ENCODE results near the gene NDUFAF2. TPM values are rescaled to one million over a fixed set of nuclear protein-coding genes. Genes with fewer than 3 reads are reported as not detected.

NDUFAF2 gene
- total RNA-seq, 1 experiment from 2014 or later: 120 TPM

DNA sequence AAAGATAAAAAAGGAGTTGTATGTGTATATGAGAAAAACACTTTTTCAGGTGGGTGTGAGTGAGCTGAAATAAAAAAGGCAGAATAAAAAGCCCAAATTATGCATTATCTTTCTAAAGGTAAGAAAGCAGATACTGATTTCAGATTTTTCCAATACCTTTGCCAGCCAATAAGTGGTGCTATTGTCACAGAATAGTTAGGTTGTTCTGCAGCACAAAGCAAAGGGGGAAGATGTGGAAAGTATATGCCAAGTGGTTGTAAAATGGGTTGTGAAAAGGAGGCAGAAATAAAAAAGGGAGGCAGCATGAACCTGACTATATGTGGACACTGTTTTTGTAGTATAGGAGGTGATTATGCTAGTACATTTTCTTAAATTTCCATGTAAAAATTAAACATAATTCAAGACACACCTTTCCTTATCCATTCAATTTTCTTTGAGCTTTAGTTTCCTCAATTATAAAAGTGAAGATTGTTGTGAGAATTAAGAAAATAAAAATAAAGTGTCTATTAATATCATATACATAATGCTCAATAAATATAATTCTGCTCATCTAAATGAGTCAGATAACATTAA lies 110.5 kb downstream of the NDUFAF2 start:
- intact Hi-C loops (cut with micrococcal nuclease): loop anchor here (1.0 to 5.0 kb wide), 5 partner anchors 276 to 879 kb away; no protein-coding TSS in a partner anchor

DNA sequence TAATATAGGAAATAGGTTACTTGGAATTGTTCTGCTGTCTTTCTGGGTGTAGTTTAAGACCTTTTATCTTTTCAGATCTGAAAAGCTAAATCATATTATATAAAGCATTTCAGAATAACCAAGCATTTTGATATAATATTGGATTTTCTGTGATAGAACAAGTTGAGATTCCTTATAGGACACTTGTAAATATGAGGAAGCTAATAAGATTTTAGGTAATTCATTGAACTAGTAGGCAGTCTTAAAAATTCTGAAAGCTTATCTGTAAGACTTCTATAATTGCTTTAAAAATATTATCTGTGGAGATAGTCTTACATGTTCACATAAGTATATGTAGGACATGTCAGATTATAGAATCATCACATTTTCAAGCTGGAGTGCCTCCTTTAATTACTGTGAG lies 114.5 kb downstream of the NDUFAF2 start:
- no peak overlapping the region for H3K27ac Mint-ChIP-seq (ENCODE audit: low read depth, unreplicated experiment)
- no peak for DNase-seq (ENCODE audit: unreplicated experiment)
- peaks cover 6% of the 10 kb centered on the region for H3K4me1 Mint-ChIP-seq (ENCODE audit: insufficient read depth, unreplicated experiment)
- H3K9me3 Mint-ChIP-seq (ENCODE audit: unreplicated experiment): peaks cover 21% of the 10 kb centered on the region
- no TSS peak for BruUV-seq (replicated peaks)
- TF ChIP-seq, protein P1, sequence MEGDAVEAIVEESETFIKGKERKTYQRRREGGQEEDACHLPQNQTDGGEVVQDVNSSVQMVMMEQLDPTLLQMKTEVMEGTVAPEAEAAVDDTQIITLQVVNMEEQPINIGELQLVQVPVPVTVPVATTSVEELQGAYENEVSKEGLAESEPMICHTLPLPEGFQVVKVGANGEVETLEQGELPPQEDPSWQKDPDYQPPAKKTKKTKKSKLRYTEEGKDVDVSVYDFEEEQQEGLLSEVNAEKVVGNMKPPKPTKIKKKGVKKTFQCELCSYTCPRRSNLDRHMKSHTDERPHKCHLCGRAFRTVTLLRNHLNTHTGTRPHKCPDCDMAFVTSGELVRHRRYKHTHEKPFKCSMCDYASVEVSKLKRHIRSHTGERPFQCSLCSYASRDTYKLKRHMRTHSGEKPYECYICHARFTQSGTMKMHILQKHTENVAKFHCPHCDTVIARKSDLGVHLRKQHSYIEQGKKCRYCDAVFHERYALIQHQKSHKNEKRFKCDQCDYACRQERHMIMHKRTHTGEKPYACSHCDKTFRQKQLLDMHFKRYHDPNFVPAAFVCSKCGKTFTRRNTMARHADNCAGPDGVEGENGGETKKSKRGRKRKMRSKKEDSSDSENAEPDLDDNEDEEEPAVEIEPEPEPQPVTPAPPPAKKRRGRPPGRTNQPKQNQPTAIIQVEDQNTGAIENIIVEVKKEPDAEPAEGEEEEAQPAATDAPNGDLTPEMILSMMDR (IDR thresholded peaks at IDR 0.05; ENCODE audit: unreplicated experiment): no peak
- ChIA-PET POLR2A (no interaction called here), CTCF (interaction anchor here (0.6 to 1.2 kb wide), 3 partner anchors 271 to 600 kb away, joined by 4 to 5 read pairs (median 4); no protein-coding TSS in a partner anchor)
- intact Hi-C loops (cut with micrococcal nuclease): loop anchor here (5.0 kb wide), 2 partner anchors 382 to 758 kb away; no protein-coding TSS in a partner anchor
- H3K27me3 Mint-ChIP-seq (ENCODE audit: insufficient read depth, unreplicated experiment): no peaks in the 10 kb centered on the region
- no peak overlapping the region for H3K4me3 Mint-ChIP-seq (ENCODE audit: unreplicated experiment)
- H3K36me3 Mint-ChIP-seq (ENCODE audit: insufficient read depth, unreplicated experiment): no peaks in the 10 kb centered on the region

More for the DNA sequence above, 110.5 kb downstream of the NDUFAF2 start:
- TF ChIP-seq, protein P1 (IDR thresholded peaks at IDR 0.05; ENCODE audit: unreplicated experiment): peak; percentile 60
- Mint-ChIP-seq H3K9me3 (ENCODE audit: unreplicated experiment) (no peaks in the 10 kb centered on the region), H3K4me1 (ENCODE audit: insufficient read depth, unreplicated experiment) (peaks cover 33% of the 10 kb centered on the region), H3K27ac (ENCODE audit: low read depth, unreplicated experiment) (no peak overlapping the region), H3K27me3 (ENCODE audit: insufficient read depth, unreplicated experiment) (no peaks in the 10 kb centered on the region), H3K4me3 (ENCODE audit: unreplicated experiment) (no peak overlapping the region), H3K36me3 (ENCODE audit: insufficient read depth, unreplicated experiment) (no peaks in the 10 kb centered on the region)
- POLR2A ChIA-PET: interaction anchor here (0.7 to 0.9 kb wide), 3 partner anchors 109 to 603 kb away, joined by 3 to 4 read pairs (median 3); no protein-coding TSS in a partner anchor
- CTCF ChIA-PET: interaction anchor here (0.5 to 3.8 kb wide), 30 partner anchors 8 to 1089 kb away, joined by 3 to 20 read pairs (median 3); no protein-coding TSS in a partner anchor
- BruUV-seq (replicated peaks): no TSS peak
- DNase-seq (ENCODE audit: unreplicated experiment): peak; percentile 51

DNA sequence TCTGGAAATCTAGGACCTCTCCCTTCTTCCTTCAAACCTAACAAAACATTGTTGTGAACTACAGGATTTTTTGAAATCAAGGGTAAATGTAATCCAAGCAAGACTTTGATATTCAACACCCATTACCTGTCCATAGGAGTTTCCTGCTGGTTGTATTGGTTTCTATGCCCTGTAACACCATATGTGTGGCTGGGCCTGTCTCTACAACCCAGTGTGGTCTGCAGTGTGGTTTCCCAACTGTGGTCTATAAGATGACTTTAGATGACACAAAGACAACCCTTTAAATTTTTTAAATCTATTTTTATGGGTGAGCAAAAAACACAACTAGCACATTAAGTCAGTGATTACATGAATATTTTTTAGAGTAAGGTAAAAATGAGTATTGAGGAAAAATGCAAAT lies 124.1 kb downstream of the NDUFAF2 start:
- Mint-ChIP-seq H3K4me3 (ENCODE audit: unreplicated experiment) (no peak overlapping the region), H3K27ac (ENCODE audit: low read depth, unreplicated experiment) (no peak overlapping the region), H3K4me1 (ENCODE audit: insufficient read depth, unreplicated experiment) (no peaks in the 10 kb centered on the region), H3K9me3 (ENCODE audit: unreplicated experiment) (peaks cover 11% of the 10 kb centered on the region), H3K36me3 (ENCODE audit: insufficient read depth, unreplicated experiment) (peaks cover 6% of the 10 kb centered on the region), H3K27me3 (ENCODE audit: insufficient read depth, unreplicated experiment) (no peaks in the 10 kb centered on the region)
- BruUV-seq (replicated peaks): no TSS peak
- CTCF ChIA-PET: interaction anchor here (0.6 to 1.1 kb wide), 2 partner anchors 261 to 871 kb away, joined by 3 read pairs; no protein-coding TSS in a partner anchor
- POLR2A ChIA-PET: no interaction called here
- no peak for DNase-seq (ENCODE audit: unreplicated experiment)
- intact Hi-C loops (cut with micrococcal nuclease): no loop called here
- TF ChIP-seq, protein P1 (IDR thresholded peaks at IDR 0.05; ENCODE audit: unreplicated experiment): no peak

DNA sequence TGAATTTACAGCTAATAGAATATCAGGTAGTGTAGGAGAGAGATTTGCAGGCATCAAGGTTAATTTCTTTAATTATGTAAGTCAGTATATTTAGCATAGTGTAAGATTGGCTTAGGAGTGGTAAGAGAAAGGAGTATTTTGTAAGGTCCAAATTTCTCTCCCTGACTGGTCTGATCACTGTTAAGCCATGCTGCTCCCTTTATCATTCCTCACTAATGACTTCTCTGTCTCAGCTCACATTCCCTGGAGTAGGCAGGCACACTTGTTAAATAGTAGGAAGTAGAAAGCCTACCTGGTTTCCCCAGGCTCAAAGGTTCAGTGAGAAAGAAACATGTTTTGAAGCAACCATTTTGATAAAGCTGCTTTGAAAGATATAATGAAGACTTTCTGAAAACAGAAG lies 126.5 kb downstream of the NDUFAF2 start:
- POLR2A ChIA-PET: interaction anchor here (0.6 to 1.1 kb wide), 2 partner anchors 18 to 40 kb away, joined by 3 read pairs; no protein-coding TSS in a partner anchor
- TF ChIP-seq, protein P1 (IDR thresholded peaks at IDR 0.05; ENCODE audit: unreplicated experiment): no peak
- Mint-ChIP-seq H3K9me3 (ENCODE audit: unreplicated experiment) (no peaks in the 10 kb centered on the region), H3K36me3 (ENCODE audit: insufficient read depth, unreplicated experiment) (peaks cover 6% of the 10 kb centered on the region), H3K4me3 (ENCODE audit: unreplicated experiment) (no peak overlapping the region), H3K27ac (ENCODE audit: low read depth, unreplicated experiment) (no peak overlapping the region), H3K27me3 (ENCODE audit: insufficient read depth, unreplicated experiment) (no peaks in the 10 kb centered on the region), H3K4me1 (ENCODE audit: insufficient read depth, unreplicated experiment) (no peaks in the 10 kb centered on the region)
- CTCF ChIA-PET: interaction anchor here (0.6 kb wide), 1 partner anchor 9 kb away, joined by 3 read pairs; no protein-coding TSS in a partner anchor
- BruUV-seq (replicated peaks): no TSS peak
- no peak for DNase-seq (ENCODE audit: unreplicated experiment)
- intact Hi-C loops (cut with micrococcal nuclease): no loop called here
